Keratinocyte (primary cell): ENCODE data around the gene SRGAP3. TPM values are rescaled to one million over a fixed set of nuclear protein-coding genes. Genes with fewer than 3 reads are reported as not detected.

Experiments
- DNase-seq: peaks from one replicate; pipeline ENCODE4 v3.0.0-alpha.2; 2011; ENCODE audit warnings: low read depth, missing footprints, low spot score
- FAIRE-seq: peaks from 2 replicates; lab custom pipeline; 2011; peaks lifted over from hg19 to GRCh38; lab: Jason Lieb, UNC
- H2AFZ ChIP-seq: 2 replicates; pipeline ENCODE4 v1.6.0; 2012; ENCODE audit warnings: low read length, control low read depth, inconsistent platforms; ENCODE audit not compliant: control insufficient read depth
- H3K27ac ChIP-seq: 2 replicates; pipeline ENCODE4 v1.5.1; 2011; ENCODE audit warnings: low read length; ENCODE audit not compliant: control insufficient read depth, insufficient read depth
- H3K27me3 ChIP-seq: 3 replicates; pipeline ENCODE4 v1.6.0; 2011; ENCODE audit warnings: low read length; ENCODE audit not compliant: control insufficient read depth, insufficient read depth; ENCODE audit errors: extremely low read depth
- H3K36me3 ChIP-seq, 2 experiments: 2 replicates in 1 of 2; 3 replicates in 1 of 2; pipeline ENCODE4 v1.5.1; 2011; ENCODE audit warnings: low read length in 2 of 2, mild to moderate bottlenecking in 1 of 2; ENCODE audit not compliant: control insufficient read depth in 2 of 2, insufficient read depth in 2 of 2; ENCODE audit errors: extremely low read depth in 1 of 2
- H3K4me1 ChIP-seq: 3 replicates; pipeline ENCODE4 v1.5.1; 2011; ENCODE audit warnings: low read length; ENCODE audit not compliant: control insufficient read depth, insufficient read depth; ENCODE audit errors: extremely low read depth
- H3K4me2 ChIP-seq: 3 replicates; pipeline ENCODE4 v1.6.0; 2011; ENCODE audit warnings: low read depth, low read length; ENCODE audit not compliant: control insufficient read depth, insufficient read depth; ENCODE audit errors: extremely low read depth
- H3K4me3 ChIP-seq, 3 experiments: fragments of 200-600 bp in 1 of 3; sonication (generic) in 1 of 3; 2 replicates in 2 of 3; 3 replicates in 1 of 3; pipeline ENCODE4 v1.5.1; 2011 to 2016; ENCODE audit warnings: low read length in 3 of 3, mild to moderate bottlenecking in 3 of 3, control low read depth in 2 of 3, inconsistent platforms in 1 of 3, low read depth in 1 of 3, mixed read lengths in 1 of 3, mixed run types in 1 of 3, moderate library complexity in 1 of 3; ENCODE audit not compliant: control insufficient read depth in 2 of 3, insufficient read depth in 2 of 3; ENCODE audit errors: extremely low read depth in 1 of 3
- H3K79me2 ChIP-seq: 2 replicates; pipeline ENCODE4 v1.6.0; 2012; ENCODE audit warnings: low read length; ENCODE audit not compliant: control insufficient read depth, insufficient read depth
- H3K9ac ChIP-seq: 3 replicates; pipeline ENCODE4 v1.6.0; 2011; ENCODE audit warnings: low read length; ENCODE audit not compliant: control insufficient read depth, insufficient read depth; ENCODE audit errors: extremely low read depth
- H3K9me1 ChIP-seq: 3 replicates; pipeline ENCODE4 v1.6.0; 2011; ENCODE audit warnings: low read length; ENCODE audit not compliant: control insufficient read depth, insufficient read depth; ENCODE audit errors: extremely low read depth
- H3K9me3 ChIP-seq: 2 replicates; pipeline ENCODE4 v1.5.1; 2012; ENCODE audit warnings: low read depth, low read length; ENCODE audit not compliant: control insufficient read depth
- H4K20me1 ChIP-seq: 3 replicates; pipeline ENCODE4 v1.6.0; 2011; ENCODE audit warnings: low read length; ENCODE audit not compliant: control insufficient read depth, insufficient read depth; ENCODE audit errors: extremely low read depth
- CTCF ChIP-seq, 3 experiments: IDR thresholded peaks in 1 of 3; conservative IDR thresholded peaks in 1 of 3; optimal IDR thresholded peaks in 1 of 3; 2 replicates in 2 of 3; 3 replicates in 1 of 3; pipeline versions ENCODE3 to v1.5.1; 2011; ENCODE audit warnings: low read length in 3 of 3, mild to moderate bottlenecking in 3 of 3, moderate library complexity in 2 of 3, control low read depth in 1 of 3, inconsistent platforms in 1 of 3; ENCODE audit not compliant: insufficient read depth in 2 of 3; ENCODE audit errors: extremely low read depth in 1 of 3
- EZH2 ChIP-seq: IDR thresholded peaks from one replicate; pipeline ENCODE4 v1.6.1; 2012; ENCODE audit warnings: inconsistent platforms, mild to moderate bottlenecking, low read length, moderate library complexity
- dilution Hi-C: fragments of 300-500 bp; cut with MboI; formaldehyde crosslinking; loops from one replicate; pipeline ENCODE4 v1.7.0; 2020; ENCODE audit warnings: low sequenced_read_pairs; ENCODE audit not compliant: extremely low pct_ligation_motif_present
- polyA plus RNA-seq, 5 experiments: library from polyadenylated mRNA; depleted of rRNA in 3 of 5; stranded (reverse) in 3 of 5; stranded (forward) in 1 of 5; unstranded in 1 of 5; fragments of >200 nt; gene quantifications; 1 replicate in 1 of 5; 2 replicates in 3 of 5; 3 replicates in 1 of 5; pipeline versions ENCODE4 v1.2.1 to v1.2.3, GENCODE V29; 2011 to 2012; ENCODE audit warnings: missing spikeins in 2 of 5, low read depth in 1 of 5, low replicate concordance in 1 of 5

Gene SRGAP3
- polyA plus RNA-seq, 1 donor (not counting 4 experiments of a cell fraction or from before 2014, with no cell fraction given): 7.2 TPM

- DNase-seq (no peak), FAIRE-seq (no peak)
- Histone ChIP-seq H3K9me1 (no peaks in the 10 kb centered on the region), H3K36me3 (no peaks in the 10 kb centered on the region), H4K20me1 (no peaks in the 10 kb centered on the region), H3K9me3 (no peaks in the 10 kb centered on the region), H3K9ac (no peak overlapping the region), H3K4me2 (no peak overlapping the region), H3K4me3 (no peak overlapping the region), H3K27me3 (no peaks in the 10 kb centered on the region), H3K27ac (no peak overlapping the region), H3K4me1 (peaks cover 13% of the 10 kb centered on the region), H2AFZ (no peak overlapping the region), H3K79me2 (no peaks in the 10 kb centered on the region)
- TF ChIP-seq CTCF (optimal IDR thresholded peaks at IDR 0.05 in 1 of 3, IDR thresholded peaks at IDR 0.05 in 1 of 3, conservative IDR thresholded peaks at IDR 0.05 in 1 of 3; ENCODE audit: extremely low read depth in 1 of 3, insufficient read depth in 2 of 3, low read length in 3 of 3): no peak
- no peak for TF ChIP-seq EZH2
- dilution Hi-C loops: no loop called here
Observed at GRCh38 chr3:9069971-9070370, 179.5 kb downstream of the SRGAP3 start.

- peaks cover 0 to 1% of the 10 kb centered on the region in 2 experiments for H3K36me3 ChIP-seq
- no peaks in the 10 kb centered on the region for H4K20me1 ChIP-seq
- no peaks in the 10 kb centered on the region for H3K9me3 ChIP-seq
- H3K79me2 ChIP-seq: no peaks in the 10 kb centered on the region
- no peak for TF ChIP-seq EZH2
- TF ChIP-seq CTCF (optimal IDR thresholded peaks at IDR 0.05 in 1 of 3, IDR thresholded peaks at IDR 0.05 in 1 of 3, conservative IDR thresholded peaks at IDR 0.05 in 1 of 3; ENCODE audit: extremely low read depth in 1 of 3, insufficient read depth in 2 of 3, low read length in 3 of 3): no peak
- FAIRE-seq (no peak), DNase-seq (no peak)
- H3K4me3 ChIP-seq: no peak overlapping the region
- H3K27ac ChIP-seq: no peak overlapping the region
- H3K27me3 ChIP-seq: no peaks in the 10 kb centered on the region
- H3K9ac ChIP-seq: no peak overlapping the region
- H2AFZ ChIP-seq: no peak overlapping the region
- no peaks in the 10 kb centered on the region for H3K4me1 ChIP-seq
- no peaks in the 10 kb centered on the region for H3K9me1 ChIP-seq
- H3K4me2 ChIP-seq: no peak overlapping the region
- dilution Hi-C loops: no loop called here
Observed at GRCh38 chr3:9068051-9068450, 181.4 kb downstream of the SRGAP3 start.
